HCT116 (cell line): ENCODE results near the gene SNUPN.

Experiments
- CEBPB ChIP-seq: IDR thresholded peaks from 2 replicates; pipeline ENCODE4 v1.6.1; 2012; ENCODE audit warnings: low read depth
- EZH2 ChIP-seq: fragments of 200-600 bp; sonication (generic); IDR thresholded peaks from 2 replicates; pipeline ENCODE4 v1.6.1; 2017; ENCODE audit warnings: antibody characterized with exemption, mixed run types
- FOSL1 ChIP-seq: IDR thresholded peaks from 2 replicates; pipeline ENCODE4 v1.6.1; 2012; ENCODE audit warnings: low read depth
- POLR2A ChIP-seq: IDR thresholded peaks from 2 replicates; pipeline ENCODE4 v1.7.0; 2011; ENCODE audit warnings: borderline replicate concordance; ENCODE audit not compliant: insufficient read depth, insufficient read length; ENCODE audit errors: extremely low read depth
- POLR2AphosphoS5 ChIP-seq: IDR thresholded peaks from 2 replicates; pipeline ENCODE4 v1.6.1; 2011; ENCODE audit warnings: mild to moderate bottlenecking, low read depth, low read length, moderate library complexity
- RAD21 ChIP-seq: IDR thresholded peaks from 2 replicates; pipeline ENCODE4 v1.6.1; 2012; ENCODE audit warnings: low read depth, mild to moderate bottlenecking
- SIN3A ChIP-seq: IDR thresholded peaks from 2 replicates; pipeline ENCODE4 v1.6.1; 2012; ENCODE audit warnings: low read depth
- SRF ChIP-seq: IDR thresholded peaks from 2 replicates; pipeline ENCODE4 v1.6.1; 2012; ENCODE audit warnings: low read depth
- YY1 ChIP-seq: IDR thresholded peaks from 2 replicates; pipeline ENCODE4 v1.6.1; 2011; ENCODE audit warnings: low read length, low read depth, moderate library complexity, mild to moderate bottlenecking; ENCODE audit not compliant: insufficient replicate concordance; ENCODE audit errors: extremely low read depth
- TF ChIP-seq, protein P1 (sequence below), 3 experiments: fragments of 200-600 bp in 1 of 3; sonication (generic) in 1 of 3; IDR thresholded peaks in 2 of 3; conservative IDR thresholded peaks in 1 of 3; 2 replicates each; pipeline ENCODE4 v1.5.1; 2012 to 2017; ENCODE audit warnings: low read depth in 2 of 3, low read length in 2 of 3, antibody characterized with exemption in 1 of 3, borderline replicate concordance in 1 of 3, control low read depth in 1 of 3, mild to moderate bottlenecking in 1 of 3, mixed read lengths in 1 of 3, mixed run types in 1 of 3, moderate library complexity in 1 of 3; ENCODE audit not compliant: insufficient read depth in 1 of 3
- TF ChIP-seq, protein P2 (sequence below): IDR thresholded peaks from 2 replicates; pipeline ENCODE4 v1.6.1; 2012; ENCODE audit warnings: low read depth

- TF ChIP-seq YY1 (no peak), RAD21 (no peak), POLR2A (no peak), POLR2AphosphoS5 (no peak; the same call in 1 of the 2 replicates), EZH2 (no peak), CEBPB (no peak), SIN3A (no peak), FOSL1 (no peak), SRF (no peak)
- TF ChIP-seq, protein P1, sequence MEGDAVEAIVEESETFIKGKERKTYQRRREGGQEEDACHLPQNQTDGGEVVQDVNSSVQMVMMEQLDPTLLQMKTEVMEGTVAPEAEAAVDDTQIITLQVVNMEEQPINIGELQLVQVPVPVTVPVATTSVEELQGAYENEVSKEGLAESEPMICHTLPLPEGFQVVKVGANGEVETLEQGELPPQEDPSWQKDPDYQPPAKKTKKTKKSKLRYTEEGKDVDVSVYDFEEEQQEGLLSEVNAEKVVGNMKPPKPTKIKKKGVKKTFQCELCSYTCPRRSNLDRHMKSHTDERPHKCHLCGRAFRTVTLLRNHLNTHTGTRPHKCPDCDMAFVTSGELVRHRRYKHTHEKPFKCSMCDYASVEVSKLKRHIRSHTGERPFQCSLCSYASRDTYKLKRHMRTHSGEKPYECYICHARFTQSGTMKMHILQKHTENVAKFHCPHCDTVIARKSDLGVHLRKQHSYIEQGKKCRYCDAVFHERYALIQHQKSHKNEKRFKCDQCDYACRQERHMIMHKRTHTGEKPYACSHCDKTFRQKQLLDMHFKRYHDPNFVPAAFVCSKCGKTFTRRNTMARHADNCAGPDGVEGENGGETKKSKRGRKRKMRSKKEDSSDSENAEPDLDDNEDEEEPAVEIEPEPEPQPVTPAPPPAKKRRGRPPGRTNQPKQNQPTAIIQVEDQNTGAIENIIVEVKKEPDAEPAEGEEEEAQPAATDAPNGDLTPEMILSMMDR (IDR thresholded peaks at IDR 0.05 in 2 of 3, conservative IDR thresholded peaks at IDR 0.05 in 1 of 3; ENCODE audit: borderline replicate concordance in 1 of 3, insufficient read depth in 1 of 3, low read depth in 2 of 3, low read length in 2 of 3): no peak
- TF ChIP-seq, protein P2, sequence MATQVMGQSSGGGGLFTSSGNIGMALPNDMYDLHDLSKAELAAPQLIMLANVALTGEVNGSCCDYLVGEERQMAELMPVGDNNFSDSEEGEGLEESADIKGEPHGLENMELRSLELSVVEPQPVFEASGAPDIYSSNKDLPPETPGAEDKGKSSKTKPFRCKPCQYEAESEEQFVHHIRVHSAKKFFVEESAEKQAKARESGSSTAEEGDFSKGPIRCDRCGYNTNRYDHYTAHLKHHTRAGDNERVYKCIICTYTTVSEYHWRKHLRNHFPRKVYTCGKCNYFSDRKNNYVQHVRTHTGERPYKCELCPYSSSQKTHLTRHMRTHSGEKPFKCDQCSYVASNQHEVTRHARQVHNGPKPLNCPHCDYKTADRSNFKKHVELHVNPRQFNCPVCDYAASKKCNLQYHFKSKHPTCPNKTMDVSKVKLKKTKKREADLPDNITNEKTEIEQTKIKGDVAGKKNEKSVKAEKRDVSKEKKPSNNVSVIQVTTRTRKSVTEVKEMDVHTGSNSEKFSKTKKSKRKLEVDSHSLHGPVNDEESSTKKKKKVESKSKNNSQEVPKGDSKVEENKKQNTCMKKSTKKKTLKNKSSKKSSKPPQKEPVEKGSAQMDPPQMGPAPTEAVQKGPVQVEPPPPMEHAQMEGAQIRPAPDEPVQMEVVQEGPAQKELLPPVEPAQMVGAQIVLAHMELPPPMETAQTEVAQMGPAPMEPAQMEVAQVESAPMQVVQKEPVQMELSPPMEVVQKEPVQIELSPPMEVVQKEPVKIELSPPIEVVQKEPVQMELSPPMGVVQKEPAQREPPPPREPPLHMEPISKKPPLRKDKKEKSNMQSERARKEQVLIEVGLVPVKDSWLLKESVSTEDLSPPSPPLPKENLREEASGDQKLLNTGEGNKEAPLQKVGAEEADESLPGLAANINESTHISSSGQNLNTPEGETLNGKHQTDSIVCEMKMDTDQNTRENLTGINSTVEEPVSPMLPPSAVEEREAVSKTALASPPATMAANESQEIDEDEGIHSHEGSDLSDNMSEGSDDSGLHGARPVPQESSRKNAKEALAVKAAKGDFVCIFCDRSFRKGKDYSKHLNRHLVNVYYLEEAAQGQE: no peak
Observed at GRCh38 chr15:75659928-75660645, 34.6 kb upstream of the SNUPN start.
